Activated naive CD8-positive, alpha-beta T cell treated with anti-CD3 and anti-CD28 coated beads for 36 hours (primary cell): ENCODE results near the gene GPHA2. TPM values are rescaled to one million over a fixed set of nuclear protein-coding genes. Genes with fewer than 3 reads are reported as not detected.

Experiments
- total RNA-seq, 2 experiments: library from RNA; stranded (reverse); gene quantifications; one replicate each; pipeline ENCODE4 v1.2.3, GENCODE V29; 2021

Gene GPHA2
- total RNA-seq, 2 experiments from 2014 or later: not detected

Other genes with a start within 250 kb of the GPHA2 start
- gene NRXN2, start 212.7 kb downstream of the GPHA2 start, total RNA-seq: under 1 TPM; 0.20 to 0.58 TPM
- gene RASGRP2, start 191.8 kb downstream of the GPHA2 start, total RNA-seq: 1 to 10 TPM; 3.5 to 4.6 TPM
- 1 to 10 TPM; 1.6 to 1.8 TPM for gene PYGM, start 175.9 kb downstream of the GPHA2 start, total RNA-seq
- 100 to 1,000 TPM; 453 to 463 TPM for gene SF1, start 157.4 kb downstream of the GPHA2 start, total RNA-seq
- 10 to 100 TPM; 60.4 to 63.8 TPM for gene MAP4K2, start 132.7 kb downstream of the GPHA2 start, total RNA-seq
- 10 to 100 TPM; 35.8 to 37.0 TPM for gene MEN1, start 125.3 kb downstream of the GPHA2 start, total RNA-seq
- gene CDC42BPG, start 91.2 kb downstream of the GPHA2 start, total RNA-seq: under 1 TPM; 0.46 to 0.54 TPM
- 100 to 1,000 TPM; 103 to 112 TPM for gene EHD1, start 57.3 kb downstream of the GPHA2 start, total RNA-seq
- gene ATG2A, start 18.7 kb downstream of the GPHA2 start, total RNA-seq: 10 to 100 TPM; 17.3 to 18.0 TPM
- gene PPP2R5B, start 11.2 kb downstream of the GPHA2 start, total RNA-seq: 10 to 100 TPM; 11.3 to 11.4 TPM
- under 1 TPM in 1 of 2 experiments, not detected in 1; 0.14 TPM for gene MAJIN, start 36.2 kb upstream of the GPHA2 start, total RNA-seq
- gene BATF2, start 61.1 kb upstream of the GPHA2 start, total RNA-seq: under 1 TPM in 1 of 2 experiments, not detected in 1; 0.08 TPM
- 100 to 1,000 TPM; 114 TPM for gene ARL2, start 78.3 kb upstream of the GPHA2 start, total RNA-seq
- gene SNX15, start 91.5 kb upstream of the GPHA2 start, total RNA-seq: 1 to 10 TPM; 7.3 to 9.0 TPM
- 10 to 100 TPM; 16.2 to 17.3 TPM for gene SAC3D1, start 105.3 kb upstream of the GPHA2 start, total RNA-seq
- 10 to 100 TPM in 1 of 2 experiments, 1 to 10 TPM in 1; 9.8 to 10.3 TPM for gene NAALADL1, start 122.7 kb upstream of the GPHA2 start, total RNA-seq
- 100 to 1,000 TPM; 130 to 134 TPM for gene CDCA5, start 148.1 kb upstream of the GPHA2 start, total RNA-seq
- 10 to 100 TPM; 25.2 to 27.4 TPM for gene ZFPL1, start 148.3 kb upstream of the GPHA2 start, total RNA-seq
- gene VPS51, start 160.3 kb upstream of the GPHA2 start, total RNA-seq: 100 to 1,000 TPM in 1 of 2 experiments, 10 to 100 TPM in 1; 88.0 to 108 TPM
- 10 to 100 TPM; 12.3 to 14.7 TPM for gene TM7SF2, start 176.0 kb upstream of the GPHA2 start, total RNA-seq
- 10 to 100 TPM; 14.9 to 15.1 TPM for gene ZNHIT2, start 181.8 kb upstream of the GPHA2 start, total RNA-seq
- 1,000 to 10,000 TPM; 1,087 to 1,097 TPM for gene FAU, start 186.2 kb upstream of the GPHA2 start, total RNA-seq
- gene MRPL49, start 186.4 kb upstream of the GPHA2 start, total RNA-seq: 100 to 1,000 TPM in 1 of 2 experiments, 10 to 100 TPM in 1; 99.9 to 100 TPM
- 10 to 100 TPM; 27.5 to 29.3 TPM for gene SYVN1, start 198.6 kb upstream of the GPHA2 start, total RNA-seq
- gene SPDYC, start 234.3 kb upstream of the GPHA2 start, total RNA-seq: not detected
- gene CAPN1, start 246.0 kb upstream of the GPHA2 start, total RNA-seq: 10 to 100 TPM; 57.9 to 66.7 TPM